K562 (cell line): ENCODE measurements around the gene MBD1. TPM values are rescaled to one million over a fixed set of nuclear protein-coding genes. Genes with fewer than 3 reads are reported as not detected.
A peak's percentile ranks its signal among the peaks of the same experiment; 100 is the strongest.

Source experiments
- ETV6 ChIP-seq, 3 experiments: fragments of 150-350 bp in 1 of 3; sonication (generic) in 1 of 3; formaldehyde crosslinking in 1 of 3; IDR thresholded peaks; 2 replicates each; pipeline versions ENCODE4 v1.6.1 to v1.8.0; 2014 to 2022; ENCODE audit warnings: borderline replicate concordance in 2 of 3, low read depth in 2 of 3, antibody characterized with exemption in 1 of 3, low read length in 1 of 3, mild to moderate bottlenecking in 1 of 3, missing genetic modification reagents in 1 of 3
- FOXK2 ChIP-seq, 2 experiments: fragments of 450-650 bp; IDR thresholded peaks in 1 of 2; conservative IDR thresholded peaks in 1 of 2; 2 replicates each; pipeline ENCODE4 v1.6.1; 2016; ENCODE audit warnings: low read depth in 2 of 2, mild to moderate bottlenecking in 1 of 2
- KLF10 ChIP-seq: fragments of 250-450 bp; sonication (Bioruptor Pico); IDR thresholded peaks from 2 replicates; pipeline ENCODE4 v1.6.1; 2021; ENCODE audit warnings: matching md5 sums
- MAFF ChIP-seq: IDR thresholded peaks from 2 replicates; pipeline ENCODE4 v1.6.1; 2012; ENCODE audit warnings: low read length, improper control_type of control experiment
- PML ChIP-seq: IDR thresholded peaks from 2 replicates; pipeline ENCODE4 v1.6.1; 2012; ENCODE audit warnings: low read length, inconsistent platforms
- POLR2A ChIP-seq: fragments of 450-650 bp; conservative IDR thresholded peaks from 2 replicates; pipeline ENCODE4 v1.6.1; 2016
- PRPF4 ChIP-seq: fragments of 200-400 bp; formaldehyde crosslinking; IDR thresholded peaks from one replicate; pipeline ENCODE4 v1.6.1; 2017; ENCODE audit warnings: low read length, low read depth, mild to moderate bottlenecking; ENCODE audit not compliant: insufficient read depth, poor library complexity, severe bottlenecking
- RAD51 ChIP-seq: fragments of 450-650 bp; IDR thresholded peaks from 2 replicates; pipeline ENCODE4 v1.7.1; 2016; ENCODE audit warnings: low read depth, mild to moderate bottlenecking, borderline replicate concordance
- RBM15 ChIP-seq: fragments of 200-400 bp; formaldehyde crosslinking; IDR thresholded peaks from 2 replicates; pipeline ENCODE4 v1.6.1; 2018; ENCODE audit warnings: mild to moderate bottlenecking, low read length, moderate library complexity; ENCODE audit not compliant: insufficient read depth
- RBM25 ChIP-seq: fragments of 200-400 bp; formaldehyde crosslinking; IDR thresholded peaks from 2 replicates; pipeline ENCODE4 v1.6.1; 2018; ENCODE audit warnings: low read length, low read depth, moderate library complexity; ENCODE audit not compliant: severe bottlenecking
- RCOR1 ChIP-seq, 2 experiments: IDR thresholded peaks; 2 replicates each; pipeline ENCODE4 v1.6.1; 2012; ENCODE audit warnings: low read depth in 2 of 2, low read length in 2 of 2, borderline replicate concordance in 1 of 2, improper control_type of control experiment in 1 of 2
- SAP30 ChIP-seq: fragments of 200-600 bp; sonication (generic); IDR thresholded peaks from 2 replicates; pipeline ENCODE4 v1.6.1; 2012; ENCODE audit warnings: borderline replicate concordance, low read depth, mild to moderate bottlenecking, moderate library complexity, low read length, control low read depth, inconsistent platforms; ENCODE audit not compliant: insufficient read depth, poor library complexity, severe bottlenecking
- SMARCB1 ChIP-seq: IDR thresholded peaks from 2 replicates; pipeline ENCODE4 v1.6.1; 2011; ENCODE audit warnings: improper control_type of control experiment, low read depth; ENCODE audit not compliant: insufficient read length
- XRCC4 ChIP-seq: IDR thresholded peaks from one replicate; pipeline ENCODE4 v1.6.1; 2011; ENCODE audit not compliant: insufficient read depth, insufficient read length; ENCODE audit errors: extremely low read depth
- ZNF282 ChIP-seq: sonication (generic); formaldehyde crosslinking; IDR thresholded peaks from 2 replicates; pipeline ENCODE4 v1.8.1; 2023; ENCODE audit warnings: missing genetic modification reagents
- polyA plus RNA-seq, 8 experiments: library from polyadenylated mRNA; depleted of rRNA in 4 of 8; stranded (reverse) in 5 of 8; unstranded in 3 of 8; fragments of >200 nt; fragmentation: Nextera tagmentation in 2 of 8; fragmentation: Illumina TruSeq in 1 of 8; extraction: Ambion mirVana in 2 of 8; extraction: Trizol in 1 of 8; gene quantifications; 2 replicates each; pipeline versions ENCODE4 v1.2.1 to v1.2.3, GENCODE V29; 2011 to 2014; ENCODE audit warnings: inconsistent platforms in 1 of 8, missing spikeins in 1 of 8
- total RNA-seq, 7 experiments: library from RNA; depleted of rRNA in 6 of 7; stranded (reverse); fragments of >200 nt in 6 of 7; fragmentation: Illumina TruSeq in 2 of 7; extraction: Trizol in 2 of 7; gene quantifications; 2 replicates each; pipeline versions ENCODE4 v1.2.1 to v1.2.3, GENCODE V29; 2011 to 2021; ENCODE audit warnings: low replicate concordance in 1 of 7
- TF ChIP-seq, protein P1 (sequence below): fragments of 450-650 bp; IDR thresholded peaks from 2 replicates; pipeline ENCODE4 v1.7.1; 2018; ENCODE audit warnings: mild to moderate bottlenecking, low read depth; ENCODE audit not compliant: partially characterized antibody
- TF ChIP-seq, protein P2 (sequence below): sonication (generic); formaldehyde crosslinking; IDR thresholded peaks from 2 replicates; pipeline ENCODE4 v1.8.1; 2022; ENCODE audit warnings: missing genetic modification reagents
- TF ChIP-seq, protein P3 (sequence below), 3 experiments: fragments of 200-800 bp in 1 of 3; fragments of 250-450 bp in 1 of 3; fragments of 450-650 bp in 1 of 3; sonication (Bioruptor Pico) in 1 of 3; sonication (Bioruptor generic) in 1 of 3; formaldehyde crosslinking in 1 of 3; IDR thresholded peaks; 2 replicates each; pipeline versions ENCODE4 v1.6.1 to v1.8.0; 2016 to 2022; ENCODE audit warnings: mild to moderate bottlenecking in 2 of 3, missing genetic modification characterization in 2 of 3, missing compliant biosample characterization in 1 of 3, moderate library complexity in 1 of 3

The MBD1 gene
- total and polyA plus RNA-seq, 9 of the 15 experiments (the other 6 are each of a cell fraction or from before 2014, with no cell fraction given), result 3.0 to 59.7 (median 31.7) TPM

DNA sequence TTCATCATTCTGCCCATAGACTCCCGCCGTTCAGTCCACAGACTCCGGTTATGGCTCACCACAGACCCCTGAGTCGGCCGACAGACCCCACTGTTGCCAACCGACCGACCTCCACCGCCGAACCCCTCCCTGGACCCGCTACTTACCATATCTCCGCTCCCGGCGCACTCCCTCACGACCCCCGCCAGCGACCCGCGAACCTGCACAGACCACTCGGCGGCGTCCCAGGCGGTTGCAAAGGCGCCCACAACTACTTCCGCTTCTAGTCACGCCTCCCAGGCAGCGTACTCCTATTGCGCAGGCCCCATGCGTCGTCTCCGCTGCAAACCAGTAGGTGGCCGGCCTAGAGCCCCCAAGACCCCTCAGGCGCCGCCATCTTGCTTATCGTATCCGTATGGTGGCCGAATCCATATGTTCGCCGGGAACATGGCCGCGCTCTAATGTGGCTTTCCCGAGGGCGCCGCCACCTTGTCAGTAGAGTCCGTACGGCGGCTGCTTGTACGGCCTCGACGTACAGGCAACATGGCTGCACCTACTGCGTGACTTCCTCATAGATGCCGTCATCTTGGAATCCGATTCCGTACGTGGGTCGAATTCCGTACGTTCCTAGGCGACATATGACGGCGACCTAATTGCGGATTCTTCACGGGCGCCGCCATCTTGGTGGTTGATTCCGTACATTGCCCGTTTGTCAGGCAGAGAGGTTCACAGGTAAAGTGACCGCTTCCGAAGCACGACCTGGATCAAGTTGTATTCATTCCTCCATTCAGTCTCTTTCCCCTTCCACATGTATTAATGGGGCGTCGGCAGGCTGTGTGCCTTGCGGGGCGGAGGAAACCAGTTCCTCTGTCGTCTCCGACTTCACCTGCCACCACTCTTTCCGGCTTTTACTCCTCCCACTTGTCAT, 6.4 kb upstream of the MBD1 start, which contains the start of gene CXXC1 (continued):
- TF ChIP-seq, protein P1, sequence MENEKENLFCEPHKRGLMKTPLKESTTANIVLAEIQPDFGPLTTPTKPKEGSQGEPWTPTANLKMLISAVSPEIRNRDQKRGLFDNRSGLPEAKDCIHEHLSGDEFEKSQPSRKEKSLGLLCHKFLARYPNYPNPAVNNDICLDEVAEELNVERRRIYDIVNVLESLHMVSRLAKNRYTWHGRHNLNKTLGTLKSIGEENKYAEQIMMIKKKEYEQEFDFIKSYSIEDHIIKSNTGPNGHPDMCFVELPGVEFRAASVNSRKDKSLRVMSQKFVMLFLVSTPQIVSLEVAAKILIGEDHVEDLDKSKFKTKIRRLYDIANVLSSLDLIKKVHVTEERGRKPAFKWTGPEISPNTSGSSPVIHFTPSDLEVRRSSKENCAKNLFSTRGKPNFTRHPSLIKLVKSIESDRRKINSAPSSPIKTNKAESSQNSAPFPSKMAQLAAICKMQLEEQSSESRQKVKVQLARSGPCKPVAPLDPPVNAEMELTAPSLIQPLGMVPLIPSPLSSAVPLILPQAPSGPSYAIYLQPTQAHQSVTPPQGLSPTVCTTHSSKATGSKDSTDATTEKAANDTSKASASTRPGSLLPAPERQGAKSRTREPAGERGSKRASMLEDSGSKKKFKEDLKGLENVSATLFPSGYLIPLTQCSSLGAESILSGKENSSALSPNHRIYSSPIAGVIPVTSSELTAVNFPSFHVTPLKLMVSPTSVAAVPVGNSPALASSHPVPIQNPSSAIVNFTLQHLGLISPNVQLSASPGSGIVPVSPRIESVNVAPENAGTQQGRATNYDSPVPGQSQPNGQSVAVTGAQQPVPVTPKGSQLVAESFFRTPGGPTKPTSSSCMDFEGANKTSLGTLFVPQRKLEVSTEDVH, result peak; percentile 44
- TF ChIP-seq SAP30 (peak; percentile 99), RBM15 (no peak), KLF10 (no peak), PRPF4 (no peak), POLR2A (peak; percentile 76), FOXK2 (conservative IDR thresholded peaks at IDR 0.05 in 1 of 2, IDR thresholded peaks at IDR 0.05 in 1 of 2; ENCODE audit: low read depth in 2 of 2) (peak; percentile 35 to 54; a peak in 1 of 4 replicates), XRCC4 (no peak), MAFF (no peak), RAD51 (no peak), RBM25 (no peak), ZNF282 (no peak), RCOR1 (IDR thresholded peaks at IDR 0.05; ENCODE audit: borderline replicate concordance in 1 of 2, low read depth in 2 of 2, low read length in 2 of 2) (no peak), PML (0 out of 2 replicates have a peak, but pooled peaks have one; percentile 36), ETV6 (IDR thresholded peaks at IDR 0.05; ENCODE audit: borderline replicate concordance in 1 of 2, low read depth in 2 of 2, low read length in 1 of 2) (no peak), ETV6 (CRISPR knock-in tag; IDR thresholded peaks at IDR 0.05; ENCODE audit: borderline replicate concordance) (no peak), SMARCB1 (no peak)
- TF ChIP-seq, protein P2, sequence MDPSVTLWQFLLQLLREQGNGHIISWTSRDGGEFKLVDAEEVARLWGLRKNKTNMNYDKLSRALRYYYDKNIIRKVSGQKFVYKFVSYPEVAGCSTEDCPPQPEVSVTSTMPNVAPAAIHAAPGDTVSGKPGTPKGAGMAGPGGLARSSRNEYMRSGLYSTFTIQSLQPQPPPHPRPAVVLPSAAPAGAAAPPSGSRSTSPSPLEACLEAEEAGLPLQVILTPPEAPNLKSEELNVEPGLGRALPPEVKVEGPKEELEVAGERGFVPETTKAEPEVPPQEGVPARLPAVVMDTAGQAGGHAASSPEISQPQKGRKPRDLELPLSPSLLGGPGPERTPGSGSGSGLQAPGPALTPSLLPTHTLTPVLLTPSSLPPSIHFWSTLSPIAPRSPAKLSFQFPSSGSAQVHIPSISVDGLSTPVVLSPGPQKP (CRISPR knock-in tag), result no peak
- TF ChIP-seq, protein P3, sequence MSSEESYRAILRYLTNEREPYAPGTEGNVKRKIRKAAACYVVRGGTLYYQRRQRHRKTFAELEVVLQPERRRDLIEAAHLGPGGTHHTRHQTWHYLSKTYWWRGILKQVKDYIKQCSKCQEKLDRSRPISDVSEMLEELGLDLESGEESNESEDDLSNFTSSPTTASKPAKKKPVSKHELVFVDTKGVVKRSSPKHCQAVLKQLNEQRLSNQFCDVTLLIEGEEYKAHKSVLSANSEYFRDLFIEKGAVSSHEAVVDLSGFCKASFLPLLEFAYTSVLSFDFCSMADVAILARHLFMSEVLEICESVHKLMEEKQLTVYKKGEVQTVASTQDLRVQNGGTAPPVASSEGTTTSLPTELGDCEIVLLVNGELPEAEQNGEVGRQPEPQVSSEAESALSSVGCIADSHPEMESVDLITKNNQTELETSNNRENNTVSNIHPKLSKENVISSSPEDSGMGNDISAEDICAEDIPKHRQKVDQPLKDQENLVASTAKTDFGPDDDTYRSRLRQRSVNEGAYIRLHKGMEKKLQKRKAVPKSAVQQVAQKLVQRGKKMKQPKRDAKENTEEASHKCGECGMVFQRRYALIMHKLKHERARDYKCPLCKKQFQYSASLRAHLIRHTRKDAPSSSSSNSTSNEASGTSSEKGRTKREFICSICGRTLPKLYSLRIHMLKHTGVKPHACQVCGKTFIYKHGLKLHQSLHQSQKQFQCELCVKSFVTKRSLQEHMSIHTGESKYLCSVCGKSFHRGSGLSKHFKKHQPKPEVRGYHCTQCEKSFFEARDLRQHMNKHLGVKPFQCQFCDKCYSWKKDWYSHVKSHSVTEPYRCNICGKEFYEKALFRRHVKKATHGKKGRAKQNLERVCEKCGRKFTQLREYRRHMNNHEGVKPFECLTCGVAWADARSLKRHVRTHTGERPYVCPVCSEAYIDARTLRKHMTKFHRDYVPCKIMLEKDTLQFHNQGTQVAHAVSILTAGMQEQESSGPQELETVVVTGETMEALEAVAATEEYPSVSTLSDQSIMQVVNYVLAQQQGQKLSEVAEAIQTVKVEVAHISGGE (CRISPR knock-in tag; IDR thresholded peaks at IDR 0.05), result peak in 1 of 3 experiments; percentile 92; a peak in 2 of 6 replicates
